Large intestine (tissue), 1 donor: ENCODE data around the gene TCN2. TPM values are rescaled to one million over a fixed set of nuclear protein-coding genes. Genes with fewer than 3 reads are reported as not detected.

Source experiments
- polyA plus RNA-seq: library from polyadenylated mRNA; unstranded; fragments of 120-200 nt; gene quantifications from one replicate; pipeline ENCODE4 v1.2.1, GENCODE V29; 2013

TCN2 gene
- polyA plus RNA-seq, 1 donor, result 44.6 TPM

Other genes starting within 250 kb of the TCN2 start
- gene RNF215, start 219.8 kb upstream of the TCN2 start, polyA plus RNA-seq, result 17.0 TPM
- gene SEC14L2, start 210.2 kb upstream of the TCN2 start, polyA plus RNA-seq, result 27.5 TPM
- 9.9 TPM for gene MTFP1, start 181.4 kb upstream of the TCN2 start, polyA plus RNA-seq
- gene SEC14L3, start 135.2 kb upstream of the TCN2 start, polyA plus RNA-seq, result 0.06 TPM
- 0.19 TPM for gene SEC14L4, start 101.5 kb upstream of the TCN2 start, polyA plus RNA-seq
- gene SEC14L6, start 60.4 kb upstream of the TCN2 start, polyA plus RNA-seq, result 1.2 TPM
- gene GAL3ST1, start 32.5 kb upstream of the TCN2 start, polyA plus RNA-seq, result 19.5 TPM
- gene PES1, start 15.3 kb upstream of the TCN2 start, polyA plus RNA-seq, result 58.6 TPM
- gene SLC35E4, start 28.6 kb downstream of the TCN2 start, polyA plus RNA-seq, result 1.2 TPM
- gene DUSP18, start 60.7 kb downstream of the TCN2 start, polyA plus RNA-seq, result 11.3 TPM
- 77.2 TPM for gene OSBP2, start 87.7 kb downstream of the TCN2 start, polyA plus RNA-seq